GM12865 (cell line): Measurements from ENCODE around the gene MYO15A.

Source experiments
- DNase-seq: peaks from one replicate; pipeline ENCODE4 v3.0.0; 2010; ENCODE audit warnings: low read depth
- H3K4me3 ChIP-seq: 2 replicates; pipeline ENCODE4 v1.5.1; 2011; ENCODE audit warnings: mild to moderate bottlenecking, low read depth, low read length, control low read depth
- TF ChIP-seq, protein P1 (sequence below): IDR thresholded peaks from 2 replicates; pipeline ENCODE4 v1.5.1; 2011; ENCODE audit warnings: low read length, control low read depth, low read depth, inconsistent platforms; ENCODE audit not compliant: insufficient read depth; ENCODE audit errors: missing control alignments

Gene MYO15A

DNA sequence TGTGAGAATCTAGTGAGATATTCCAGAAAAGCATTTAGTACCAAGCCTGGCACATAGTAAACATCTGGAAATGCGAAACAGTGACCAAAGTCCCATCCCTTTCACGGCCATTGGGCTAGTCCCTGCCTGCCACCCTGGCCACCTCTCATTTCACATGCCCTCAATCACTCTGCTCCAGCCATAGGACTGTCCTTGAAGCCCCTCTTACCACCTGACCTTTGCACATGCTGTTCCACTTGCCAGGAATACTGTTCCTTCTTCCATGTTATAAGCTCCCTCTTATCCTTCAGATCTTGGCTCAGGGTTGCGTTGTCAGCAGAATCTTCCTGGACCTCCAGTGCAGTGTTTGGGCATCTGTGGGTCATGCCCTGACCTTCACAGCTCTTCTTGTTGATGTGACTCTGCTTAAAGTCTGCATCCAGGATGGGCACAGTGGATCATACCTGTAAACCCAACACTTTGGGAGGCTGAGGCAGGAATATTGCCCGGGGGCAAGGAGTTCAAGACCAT lies 2.1 kb downstream of the MYO15A start:
- no peak overlapping the region for H3K4me3 ChIP-seq
- no peak for DNase-seq
- TF ChIP-seq, protein P1, sequence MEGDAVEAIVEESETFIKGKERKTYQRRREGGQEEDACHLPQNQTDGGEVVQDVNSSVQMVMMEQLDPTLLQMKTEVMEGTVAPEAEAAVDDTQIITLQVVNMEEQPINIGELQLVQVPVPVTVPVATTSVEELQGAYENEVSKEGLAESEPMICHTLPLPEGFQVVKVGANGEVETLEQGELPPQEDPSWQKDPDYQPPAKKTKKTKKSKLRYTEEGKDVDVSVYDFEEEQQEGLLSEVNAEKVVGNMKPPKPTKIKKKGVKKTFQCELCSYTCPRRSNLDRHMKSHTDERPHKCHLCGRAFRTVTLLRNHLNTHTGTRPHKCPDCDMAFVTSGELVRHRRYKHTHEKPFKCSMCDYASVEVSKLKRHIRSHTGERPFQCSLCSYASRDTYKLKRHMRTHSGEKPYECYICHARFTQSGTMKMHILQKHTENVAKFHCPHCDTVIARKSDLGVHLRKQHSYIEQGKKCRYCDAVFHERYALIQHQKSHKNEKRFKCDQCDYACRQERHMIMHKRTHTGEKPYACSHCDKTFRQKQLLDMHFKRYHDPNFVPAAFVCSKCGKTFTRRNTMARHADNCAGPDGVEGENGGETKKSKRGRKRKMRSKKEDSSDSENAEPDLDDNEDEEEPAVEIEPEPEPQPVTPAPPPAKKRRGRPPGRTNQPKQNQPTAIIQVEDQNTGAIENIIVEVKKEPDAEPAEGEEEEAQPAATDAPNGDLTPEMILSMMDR, result no peak

DNA sequence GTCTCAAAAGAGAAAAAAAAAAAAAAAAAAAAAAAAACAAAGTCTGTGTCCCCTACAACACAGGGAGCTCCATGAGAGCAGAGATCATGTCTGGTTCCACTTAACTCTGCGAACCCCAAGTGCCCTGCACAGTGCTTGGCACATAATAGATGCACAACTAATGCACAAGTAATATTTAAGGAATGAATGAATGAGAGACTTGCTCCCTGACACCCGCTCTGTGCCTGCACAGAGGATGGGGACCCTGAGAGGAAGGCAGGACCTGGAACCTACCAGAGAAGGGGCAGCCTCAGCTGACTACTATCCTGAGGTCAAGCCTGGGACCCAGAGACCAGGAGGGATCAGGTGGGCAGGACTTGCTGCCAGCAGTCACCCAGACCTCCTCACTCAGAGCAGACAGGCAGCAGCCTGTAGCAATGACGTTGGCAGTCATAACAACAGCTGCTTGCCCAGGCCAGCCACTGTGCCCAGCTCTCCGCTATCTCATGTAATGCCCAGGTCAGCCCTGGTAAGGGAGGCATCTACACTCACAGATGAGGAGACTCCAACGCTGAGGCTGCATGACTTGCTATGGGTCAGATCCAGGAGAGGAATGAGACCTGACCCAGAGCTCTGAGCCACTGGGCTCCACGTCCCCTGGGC lies 2.9 kb downstream of the MYO15A start:
- no peak overlapping the region for H3K4me3 ChIP-seq
- DNase-seq, result no peak
- TF ChIP-seq, protein P1, result no peak

DNA sequence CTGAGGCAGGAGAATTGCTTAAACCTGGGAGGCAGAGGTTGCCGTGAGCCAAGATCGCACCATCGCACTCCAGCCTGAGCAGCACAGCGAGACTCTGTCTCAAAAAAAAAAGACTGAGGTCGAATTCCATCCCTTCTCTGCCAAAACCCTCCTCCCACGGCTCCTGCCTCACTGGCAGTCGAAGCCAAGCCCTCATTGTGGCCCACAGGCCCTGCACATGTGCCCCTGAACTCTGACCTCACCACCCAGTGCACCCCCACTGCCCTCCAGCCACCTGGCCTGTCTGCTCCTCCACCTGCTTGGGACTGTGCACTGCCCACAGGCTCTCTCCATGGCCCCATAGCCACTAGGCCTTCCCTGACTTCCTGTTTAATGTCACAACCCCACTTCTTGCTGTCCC lies 7.0 kb downstream of the MYO15A start:
- TF ChIP-seq, protein P1, result no peak
- no peak for DNase-seq

DNA sequence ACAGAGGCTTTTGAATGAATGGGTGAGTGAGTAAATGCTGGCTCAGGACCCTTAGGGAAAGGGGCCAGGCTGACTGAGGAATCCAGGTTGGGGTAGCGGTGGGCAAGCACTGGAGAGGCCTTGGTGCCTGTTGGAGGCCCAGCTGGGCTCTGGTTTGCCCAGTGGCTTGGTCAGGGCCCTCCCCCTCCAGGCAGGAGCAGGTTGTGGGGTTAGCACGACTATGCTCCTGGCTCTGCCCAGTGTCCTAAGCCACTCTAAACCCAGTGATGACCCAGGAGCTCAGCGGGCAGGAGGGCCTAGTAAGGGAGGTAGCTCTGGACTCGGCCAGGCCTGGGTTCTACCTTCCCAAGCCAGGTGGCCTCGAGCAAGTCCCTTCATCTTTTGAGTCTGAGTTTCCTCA lies 7.5 kb downstream of the MYO15A start:
- TF ChIP-seq, protein P1, result no peak
- no peak overlapping the region for H3K4me3 ChIP-seq
- DNase-seq, result no peak

More for the DNA sequence above, 7.0 kb downstream of the MYO15A start:
- H3K4me3 ChIP-seq, result no peak overlapping the region

DNA sequence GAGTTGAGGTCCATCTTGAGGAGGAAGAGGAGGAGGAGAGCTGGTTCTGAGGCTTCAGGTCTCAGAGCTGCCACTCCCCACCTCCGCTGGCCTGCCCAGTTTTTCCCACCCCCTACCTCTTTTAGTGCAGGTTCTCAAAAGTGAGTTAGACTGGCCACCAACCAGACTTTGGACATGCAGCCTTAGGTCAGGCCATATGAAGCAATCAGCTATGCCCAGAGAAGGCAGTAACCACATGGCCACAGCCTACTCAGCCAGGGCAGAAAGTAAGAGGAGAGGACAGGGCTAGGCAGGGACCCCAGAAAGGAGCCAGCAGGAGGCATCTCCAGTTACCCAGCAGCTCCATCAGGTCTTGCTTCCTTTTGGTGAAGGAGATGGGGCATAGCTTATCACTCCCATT lies 9.0 kb downstream of the MYO15A start:
- no peak for DNase-seq
- TF ChIP-seq, protein P1, result no peak
- H3K4me3 ChIP-seq, result no peak overlapping the region

DNA sequence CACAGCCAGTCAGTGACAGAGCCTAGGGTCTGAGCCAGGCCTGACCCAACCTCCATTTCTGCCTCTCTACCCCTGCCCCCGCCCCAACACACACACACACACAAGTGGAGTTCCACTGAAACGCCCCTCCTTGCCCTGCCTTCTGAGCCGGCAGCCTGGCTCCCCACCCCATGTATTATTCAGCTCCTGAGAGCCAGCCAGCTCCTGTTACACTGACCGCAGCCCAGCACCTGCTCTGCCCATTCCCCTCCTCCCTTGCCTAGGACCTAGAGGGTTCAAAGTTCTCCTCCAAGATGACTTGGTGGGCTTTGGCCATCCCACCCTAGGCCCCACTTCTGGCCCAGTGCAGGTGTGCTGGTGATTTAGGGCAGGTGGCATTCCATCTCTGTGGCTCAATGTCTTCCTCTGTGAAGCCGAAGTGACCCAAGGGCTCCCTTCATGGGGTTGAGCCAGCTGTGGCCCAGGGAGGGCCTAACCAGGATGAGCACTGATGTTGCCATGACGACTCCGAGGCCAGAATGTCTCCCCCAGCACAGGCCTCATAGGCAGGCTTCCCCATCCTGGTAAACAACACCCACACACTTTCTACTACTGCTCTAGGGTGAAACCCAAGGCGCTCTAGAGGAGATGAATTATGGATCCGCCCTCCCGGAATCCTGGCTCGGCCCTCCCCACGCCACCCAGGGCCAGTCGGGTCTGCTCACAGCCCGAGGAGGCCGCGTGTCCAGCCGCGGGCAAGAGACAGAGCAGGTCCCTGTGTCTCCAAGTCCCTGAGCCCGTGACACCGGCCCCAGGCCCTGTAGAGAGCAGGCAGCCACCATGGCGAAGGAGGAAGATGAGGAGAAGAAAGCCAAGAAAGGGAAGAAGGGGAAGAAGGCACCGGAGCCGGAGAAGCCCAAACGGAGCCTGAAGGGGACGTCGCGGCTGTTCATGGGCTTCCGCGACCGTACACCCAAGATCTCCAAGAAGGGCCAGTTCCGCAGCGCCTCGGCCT lies 9.7 kb downstream of the MYO15A start:
- TF ChIP-seq, protein P1, result no peak
- DNase-seq, result no peak
- no peak overlapping the region for H3K4me3 ChIP-seq
